Colonic mucosa (tissue), 4 donors: ENCODE results near the gene RHEX. TPM values are rescaled to one million over a fixed set of nuclear protein-coding genes. Genes with fewer than 3 reads are reported as not detected.
A peak's percentile ranks its signal among the peaks of the same experiment; 100 is the strongest.

Experiments used
- DNase-seq: peaks from one replicate; pipeline ENCODE4 v3.0.0-alpha.2; 2020
- H3K27ac ChIP-seq: fragments of 200-600 bp; one replicate; pipeline ENCODE4 v1.8.0; 2021
- H3K27me3 ChIP-seq: fragments of 200-600 bp; one replicate; pipeline ENCODE4 v1.8.0; 2021
- H3K36me3 ChIP-seq: fragments of 200-600 bp; one replicate; pipeline ENCODE4 v1.8.0; 2021
- H3K4me1 ChIP-seq: fragments of 200-600 bp; one replicate; pipeline ENCODE4 v1.8.0; 2021; ENCODE audit warnings: mild to moderate bottlenecking
- H3K4me3 ChIP-seq: fragments of 200-600 bp; one replicate; pipeline ENCODE4 v1.8.0; 2021
- H3K9ac ChIP-seq, 2 donors: one replicate each; pipeline ENCODE4 v1.7.0; 2013; ENCODE audit warnings: control low read depth in 2 of 2, low read depth in 2 of 2, low read length in 2 of 2
- H3K9me3 ChIP-seq: fragments of 200-600 bp; one replicate; pipeline ENCODE4 v1.8.0; 2021
- intact Hi-C: fragments of 100-400 bp; cut with DNase I; formaldehyde crosslinking; loops from one replicate; pipeline ENCODE4 v1.14.1; 2022
- total RNA-seq, 2 donors: library from RNA; stranded (reverse); fragmentation: NEBNext Ultra II Directional in 1 of 2; extraction: Animal tissue kit (Norgen Biotek cat#: 25700) in 1 of 2; gene quantifications; one replicate each; pipeline ENCODE4 v1.2.1, GENCODE V29; 2021
- TF ChIP-seq, protein P1 (sequence below): fragments of 200-600 bp; IDR thresholded peaks from one replicate; pipeline ENCODE4 v1.8.0; 2022; ENCODE audit warnings: antibody characterized with exemption, mild to moderate bottlenecking
- donor health status: healthy.
- donor health status: DM: no; HTN: no; CAD: no.
- donor health status: DM: no; HTN: no; CAD: no.

The RHEX gene
- total RNA-seq, 2 donors from 2014 or later, result 1.1 to 1.4 TPM

DNA sequence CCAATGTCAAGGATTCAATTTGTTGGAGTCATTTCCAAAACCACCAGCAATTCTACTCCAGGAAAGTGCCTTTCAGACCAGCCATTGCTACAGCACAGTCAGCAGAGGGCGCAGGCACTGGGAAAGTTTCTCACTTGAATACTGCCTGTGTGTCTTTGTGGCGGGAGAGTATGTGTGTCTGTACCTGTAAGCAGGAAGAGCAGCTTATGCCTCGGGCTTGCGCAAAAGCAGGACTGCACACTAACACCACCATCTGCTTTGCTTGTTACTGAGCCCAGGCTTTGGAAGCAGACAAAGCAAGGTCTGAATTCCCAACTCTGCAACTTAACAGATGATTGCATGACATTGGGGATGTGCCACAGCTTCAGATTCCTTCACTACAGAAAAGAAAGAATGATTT, 22.3 kb upstream of the RHEX start:
- H3K9me3 ChIP-seq, result no peaks in the 10 kb centered on the region
- H3K27ac ChIP-seq, result no peak overlapping the region
- no peaks in the 10 kb centered on the region for H3K36me3 ChIP-seq
- H3K9ac ChIP-seq, result no peak overlapping the region
- intact Hi-C loops, result loop anchor here (1.0 kb wide), 1 partner anchor 76 kb away; no protein-coding TSS in a partner anchor
- H3K27me3 ChIP-seq, result no peaks in the 10 kb centered on the region
- TF ChIP-seq, protein P1, sequence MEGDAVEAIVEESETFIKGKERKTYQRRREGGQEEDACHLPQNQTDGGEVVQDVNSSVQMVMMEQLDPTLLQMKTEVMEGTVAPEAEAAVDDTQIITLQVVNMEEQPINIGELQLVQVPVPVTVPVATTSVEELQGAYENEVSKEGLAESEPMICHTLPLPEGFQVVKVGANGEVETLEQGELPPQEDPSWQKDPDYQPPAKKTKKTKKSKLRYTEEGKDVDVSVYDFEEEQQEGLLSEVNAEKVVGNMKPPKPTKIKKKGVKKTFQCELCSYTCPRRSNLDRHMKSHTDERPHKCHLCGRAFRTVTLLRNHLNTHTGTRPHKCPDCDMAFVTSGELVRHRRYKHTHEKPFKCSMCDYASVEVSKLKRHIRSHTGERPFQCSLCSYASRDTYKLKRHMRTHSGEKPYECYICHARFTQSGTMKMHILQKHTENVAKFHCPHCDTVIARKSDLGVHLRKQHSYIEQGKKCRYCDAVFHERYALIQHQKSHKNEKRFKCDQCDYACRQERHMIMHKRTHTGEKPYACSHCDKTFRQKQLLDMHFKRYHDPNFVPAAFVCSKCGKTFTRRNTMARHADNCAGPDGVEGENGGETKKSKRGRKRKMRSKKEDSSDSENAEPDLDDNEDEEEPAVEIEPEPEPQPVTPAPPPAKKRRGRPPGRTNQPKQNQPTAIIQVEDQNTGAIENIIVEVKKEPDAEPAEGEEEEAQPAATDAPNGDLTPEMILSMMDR, result peak; percentile 71
- DNase-seq, result peak; percentile 74
- H3K4me3 ChIP-seq, result no peak overlapping the region
- no peaks in the 10 kb centered on the region for H3K4me1 ChIP-seq

DNA sequence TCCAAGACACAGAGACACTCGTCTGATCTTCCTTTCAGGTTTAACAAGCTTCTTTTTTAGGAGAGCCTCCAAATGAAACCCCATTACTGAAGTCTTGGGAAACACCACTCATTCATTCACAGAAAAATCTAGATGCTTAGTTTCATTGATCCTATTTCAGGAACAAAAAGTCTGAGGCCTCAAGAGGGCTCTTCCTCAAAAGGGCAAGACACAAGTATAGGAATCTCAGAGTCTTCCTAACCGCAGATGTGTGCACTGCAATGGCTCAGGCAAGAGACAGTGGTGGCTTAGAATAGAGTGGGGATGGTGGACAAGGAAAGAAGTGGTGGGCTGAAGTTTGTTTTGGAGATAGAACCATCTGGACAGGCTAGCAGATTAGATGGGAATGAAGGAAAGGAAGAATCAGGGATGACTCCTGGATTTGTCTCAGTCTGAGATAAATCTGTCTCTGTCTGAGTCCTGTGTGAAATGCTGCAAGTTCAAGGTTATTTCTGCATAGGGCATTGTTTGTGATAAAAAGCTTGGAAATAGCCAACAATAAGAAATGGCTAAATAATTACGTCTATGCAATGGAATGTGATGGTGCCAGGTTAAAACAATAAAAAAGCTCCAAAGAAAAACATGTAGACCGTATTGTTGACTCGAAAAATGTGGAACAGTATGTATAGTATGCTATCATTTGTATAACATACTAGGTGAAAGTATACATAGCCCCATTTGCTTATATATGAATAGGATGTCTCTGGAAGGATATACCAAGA, 20.4 kb upstream of the RHEX start:
- no peak overlapping the region for H3K27ac ChIP-seq
- H3K4me1 ChIP-seq, result no peaks in the 10 kb centered on the region
- no peaks in the 10 kb centered on the region for H3K9me3 ChIP-seq
- TF ChIP-seq, protein P1, result no peak
- no peak for DNase-seq
- no peak overlapping the region for H3K9ac ChIP-seq
- H3K36me3 ChIP-seq, result no peaks in the 10 kb centered on the region
- intact Hi-C loops, result no loop called here
- H3K27me3 ChIP-seq, result no peaks in the 10 kb centered on the region
- H3K4me3 ChIP-seq, result no peak overlapping the region

DNA sequence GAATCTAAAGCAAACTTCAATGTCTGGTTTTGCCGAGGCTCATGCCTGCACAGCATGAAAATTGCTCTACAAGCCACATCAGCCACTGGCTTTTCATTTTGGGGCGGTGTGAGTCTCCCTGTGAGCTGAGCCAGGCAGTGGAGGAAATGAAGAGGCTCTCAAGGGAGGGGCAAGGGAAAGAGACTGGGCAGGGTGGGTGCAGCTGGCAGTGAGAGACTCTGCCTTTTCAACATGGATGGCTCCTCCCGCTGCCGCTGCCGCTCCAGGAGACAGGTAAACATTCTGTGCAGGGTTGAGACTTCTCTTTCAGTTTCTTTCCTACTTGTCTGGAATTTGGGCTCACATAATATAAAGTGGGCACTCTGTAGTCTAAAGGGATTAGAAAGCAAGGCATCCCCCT, 17.9 kb upstream of the RHEX start:
- no peak overlapping the region for H3K4me3 ChIP-seq
- H3K9me3 ChIP-seq, result no peaks in the 10 kb centered on the region
- TF ChIP-seq, protein P1, result no peak
- no peaks in the 10 kb centered on the region for H3K4me1 ChIP-seq
- no peaks in the 10 kb centered on the region for H3K36me3 ChIP-seq
- intact Hi-C loops, result no loop called here
- H3K27ac ChIP-seq, result no peak overlapping the region
- no peaks in the 10 kb centered on the region for H3K27me3 ChIP-seq
- peak overlapping the region in 1 of 2 donors; percentile 19 for H3K9ac ChIP-seq
- peak; percentile 46 for DNase-seq

DNA sequence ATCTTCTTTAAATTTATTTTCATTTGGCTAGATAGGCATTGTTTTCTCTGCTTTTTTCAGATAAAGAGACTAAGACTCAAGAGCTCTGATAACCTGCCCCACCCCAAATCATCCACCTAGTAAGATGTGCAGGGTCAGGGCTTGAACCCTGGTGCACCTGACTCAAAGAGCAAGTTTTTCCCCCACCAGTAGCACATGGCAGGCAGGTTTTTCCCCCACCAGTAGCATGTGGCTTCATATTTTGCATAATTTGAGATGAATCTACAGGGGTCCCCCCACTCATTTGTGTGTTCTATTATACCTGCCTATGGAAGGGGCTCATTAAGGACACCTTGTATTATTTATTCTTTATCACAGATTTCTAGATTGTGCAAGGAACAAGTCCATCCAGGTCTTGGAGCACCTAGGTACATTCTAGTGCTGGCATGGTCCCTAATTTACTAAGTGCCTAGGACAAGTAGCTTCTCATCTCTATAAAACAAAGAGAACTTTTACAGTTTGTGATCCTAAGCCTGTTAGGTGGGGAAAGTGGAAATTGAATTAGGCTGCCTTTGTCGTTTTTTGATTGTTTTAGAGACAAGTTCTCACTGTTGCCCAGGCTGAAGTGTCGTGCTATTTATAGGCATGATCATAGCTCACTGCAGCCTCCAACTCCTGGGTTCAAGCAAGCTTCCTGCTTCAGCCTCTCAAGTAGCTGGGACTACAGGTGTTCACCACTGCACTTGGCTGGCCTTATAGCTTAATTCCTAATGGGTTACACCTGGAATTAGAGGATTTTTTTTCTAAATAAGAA, 16.1 kb upstream of the RHEX start:
- Histone ChIP-seq H3K36me3 (no peaks in the 10 kb centered on the region), H3K9ac (no peak overlapping the region), H3K27me3 (no peaks in the 10 kb centered on the region), H3K27ac (no peak overlapping the region), H3K4me3 (no peak overlapping the region), H3K4me1 (no peaks in the 10 kb centered on the region), H3K9me3 (no peaks in the 10 kb centered on the region)
- intact Hi-C loops, result no loop called here
- no peak for DNase-seq
- TF ChIP-seq, protein P1, result no peak

DNA sequence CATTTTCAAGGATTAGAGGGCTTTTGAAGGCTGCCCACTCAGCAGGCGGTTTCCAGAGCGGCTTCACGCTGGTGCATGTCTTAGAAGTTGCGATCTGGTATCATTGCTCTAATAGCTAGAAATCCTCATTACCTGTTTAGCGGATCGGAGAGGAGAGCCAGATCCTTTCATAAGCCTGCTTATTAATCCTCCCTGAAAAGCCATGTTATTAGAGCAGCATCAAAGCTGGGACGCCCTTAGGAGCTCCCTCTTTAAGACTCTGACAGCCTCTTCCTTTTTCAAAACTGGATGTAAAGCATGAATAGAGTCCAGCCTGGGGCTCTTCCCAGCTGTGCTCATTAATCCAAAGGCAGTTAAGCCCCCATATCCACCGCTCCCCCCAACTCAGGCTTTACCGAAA, 15.4 kb upstream of the RHEX start:
- no peak overlapping the region for H3K27ac ChIP-seq
- no peak overlapping the region for H3K4me3 ChIP-seq
- H3K9me3 ChIP-seq, result no peaks in the 10 kb centered on the region
- H3K4me1 ChIP-seq, result no peaks in the 10 kb centered on the region
- no peak overlapping the region for H3K9ac ChIP-seq
- intact Hi-C loops, result no loop called here
- H3K27me3 ChIP-seq, result no peaks in the 10 kb centered on the region
- no peaks in the 10 kb centered on the region for H3K36me3 ChIP-seq
- no peak for DNase-seq
- TF ChIP-seq, protein P1, result no peak
